ENCODE results near the gene GKN1. TPM values are rescaled to one million over a fixed set of nuclear protein-coding genes. Genes with fewer than 3 reads are reported as not detected.

GKN1 gene
- total and polyA plus RNA-seq, 2 experiments from 2014 or later, result not detected

DNA sequence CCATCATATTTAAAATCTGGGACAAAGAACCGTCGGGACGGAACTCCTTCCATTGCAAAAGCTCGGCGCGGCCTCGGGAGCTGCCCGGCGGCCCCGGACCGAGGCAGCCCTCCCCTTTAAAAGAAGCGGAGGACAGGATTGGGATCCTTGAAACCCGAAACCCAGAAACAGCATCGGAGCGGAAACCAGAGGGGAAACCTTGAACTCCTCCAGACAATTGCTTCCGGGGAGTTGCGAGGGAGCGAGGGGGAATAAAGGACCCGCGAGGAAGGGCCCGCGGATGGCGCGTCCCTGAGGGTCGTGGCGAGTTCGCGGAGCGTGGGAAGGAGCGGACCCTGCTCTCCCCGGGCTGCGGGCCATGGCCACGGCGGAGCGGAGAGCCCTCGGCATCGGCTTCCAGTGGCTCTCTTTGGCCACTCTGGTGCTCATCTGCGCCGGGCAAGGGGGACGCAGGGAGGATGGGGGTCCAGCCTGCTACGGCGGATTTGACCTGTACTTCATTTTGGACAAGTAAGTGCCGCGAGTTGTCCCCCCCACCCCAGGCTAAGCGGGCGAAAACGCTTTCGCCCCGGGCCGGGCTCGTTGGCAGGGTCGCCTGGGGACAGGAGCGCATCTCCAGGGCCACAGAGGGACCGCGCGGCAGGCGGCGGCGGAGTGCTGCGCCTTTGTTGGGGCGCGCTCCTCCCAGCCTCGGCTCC, 38.9 kb downstream of the GKN1 start, which contains the start of gene ANTXR1:
Gene ANTXR1, plus strand, starts transcription at position 38 of the 698 bp plus-strand sequence. Its CDS starts 321 bp downstream, at position 359.
- Histone ChIP-seq H3K9me3 (ENCODE audit: low read depth) (no peaks in the 10 kb centered on the region), H4K20me1 (ENCODE audit: insufficient read depth) (no peaks in the 10 kb centered on the region), H3K36me3 (ENCODE audit: low read depth) (no peaks in the 10 kb centered on the region), H2AFZ (peak within 1 kb of the TSS; percentile 71), H3F3A (ENCODE audit: insufficient read depth) (peaks cover 46% of the 10 kb centered on the region), H3K79me2 (ENCODE audit: insufficient read depth) (peaks cover 51% of the 10 kb centered on the region), H3K4me3 (peak within 1 kb of the TSS; percentile 91), H3K4me2 (ENCODE audit: unreplicated experiment) (peak within 1 kb of the TSS; percentile 98), H3K27ac (peak within 1 kb of the TSS; percentile 70), H3K27me3 (replicated peaks; ENCODE audit: insufficient read depth) (no peaks in the 10 kb centered on the region), H3K9me2 (ENCODE audit: insufficient read depth) (no peaks in the 10 kb centered on the region), H3K9ac (peak within 1 kb of the TSS; percentile 92), H3K4me1 (ENCODE audit: insufficient read depth) (peaks cover 57% of the 10 kb centered on the region)
- DNase-seq, result peak; percentile 86
- WGBS, 2 experiments (ENCODE audit: low coverage in 1 of 2, low lambda C conversion rate in 2 of 2, missing lambda C conversion rate in 2 of 2), result 1 to 2% methylated on average over 54 to 59 of the region's 63 CpGs
- TF ChIP-seq EZH2 (IDR thresholded peaks at IDR 0.05; ENCODE audit: insufficient read depth, poor library complexity, severe bottlenecking), result no peak
- no peak for TF ChIP-seq EZH2phosphoT487 (IDR thresholded peaks at IDR 0.05; ENCODE audit: insufficient read depth, low read depth)
- in situ Hi-C loops (cut with MboI), result loop anchor here (10.0 kb wide), 1 partner anchor 292 kb away; no protein-coding TSS in a partner anchor

DNA sequence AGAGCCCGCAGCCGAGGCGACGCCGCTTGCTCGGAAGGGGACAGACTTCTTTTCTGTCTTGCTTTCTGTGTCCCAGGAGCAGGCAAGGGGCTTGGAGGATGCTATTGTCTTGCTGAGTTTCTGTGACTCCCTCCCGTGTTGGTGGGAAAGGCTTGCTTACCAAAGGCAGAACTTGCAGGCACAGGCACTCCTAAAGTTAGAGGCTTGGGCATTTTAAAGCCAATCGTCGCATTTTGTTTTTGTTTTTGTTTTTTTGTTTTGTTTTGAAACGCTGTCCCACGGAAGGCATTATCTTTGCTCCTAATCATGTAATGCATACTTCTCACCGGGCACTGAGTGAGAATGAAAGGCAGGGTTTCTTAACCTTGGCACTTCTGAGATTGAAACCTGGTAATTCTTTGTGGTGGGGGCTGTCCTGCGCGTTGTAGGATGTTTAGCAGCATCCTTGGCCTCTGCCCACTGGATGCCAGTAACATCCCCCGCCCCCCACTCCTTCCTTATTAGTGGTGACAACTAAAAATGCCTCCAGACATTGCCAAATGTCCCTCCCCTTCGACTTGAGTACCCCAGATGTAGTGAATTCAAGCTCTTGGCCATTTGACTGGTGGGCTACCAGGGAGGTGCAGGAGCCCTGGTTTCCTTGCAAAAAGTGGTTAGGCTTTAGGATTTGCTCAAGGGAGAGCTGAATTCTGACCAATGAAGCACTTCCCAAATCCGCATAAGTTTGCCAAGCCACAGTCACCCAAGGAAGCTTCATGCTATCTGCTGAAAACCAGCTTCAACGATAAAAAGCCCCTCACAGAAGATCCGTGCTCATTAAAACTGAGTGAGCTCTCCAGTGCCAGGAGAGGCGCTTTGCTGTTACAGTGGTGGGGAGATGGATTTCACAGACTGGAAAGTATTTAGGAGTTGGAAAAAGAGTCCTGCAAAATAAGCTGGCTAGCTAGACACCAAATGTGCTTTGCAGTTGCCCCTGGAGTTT, 39.7 kb downstream of the GKN1 start:
- Histone ChIP-seq H3K4me2 (ENCODE audit: unreplicated experiment) (peak overlapping the region; percentile 98), H3K9me3 (ENCODE audit: low read depth) (no peaks in the 10 kb centered on the region), H3K79me2 (ENCODE audit: insufficient read depth) (peaks cover 60% of the 10 kb centered on the region), H3K4me3 (peak overlapping the region; percentile 91), H4K20me1 (ENCODE audit: insufficient read depth) (no peaks in the 10 kb centered on the region), H3K4me1 (ENCODE audit: insufficient read depth) (peaks cover 66% of the 10 kb centered on the region), H3K9ac (peak overlapping the region; percentile 92), H2AFZ (peak overlapping the region; percentile 71; the same call in 1 of the 2 replicates), H3K27me3 (replicated peaks; ENCODE audit: insufficient read depth) (no peaks in the 10 kb centered on the region), H3K9me2 (ENCODE audit: insufficient read depth) (no peaks in the 10 kb centered on the region), H3K36me3 (ENCODE audit: low read depth) (no peaks in the 10 kb centered on the region), H3K27ac (peak overlapping the region; percentile 70), H3F3A (ENCODE audit: insufficient read depth) (peaks cover 54% of the 10 kb centered on the region)
- TF ChIP-seq EZH2phosphoT487 (IDR thresholded peaks at IDR 0.05; ENCODE audit: insufficient read depth, low read depth) (no peak), EZH2 (IDR thresholded peaks at IDR 0.05; ENCODE audit: insufficient read depth, poor library complexity, severe bottlenecking) (no peak)
- DNase-seq, result peak; percentile 75
- in situ Hi-C loops (cut with MboI), result loop anchor here (10.0 kb wide), 1 partner anchor 291 kb away; no protein-coding TSS in a partner anchor
- 0 to 1% methylated on average over 20 of the region's 20 CpGs for WGBS, 2 experiments (ENCODE audit: low coverage in 1 of 2, low lambda C conversion rate in 2 of 2, missing lambda C conversion rate in 2 of 2)

DNA sequence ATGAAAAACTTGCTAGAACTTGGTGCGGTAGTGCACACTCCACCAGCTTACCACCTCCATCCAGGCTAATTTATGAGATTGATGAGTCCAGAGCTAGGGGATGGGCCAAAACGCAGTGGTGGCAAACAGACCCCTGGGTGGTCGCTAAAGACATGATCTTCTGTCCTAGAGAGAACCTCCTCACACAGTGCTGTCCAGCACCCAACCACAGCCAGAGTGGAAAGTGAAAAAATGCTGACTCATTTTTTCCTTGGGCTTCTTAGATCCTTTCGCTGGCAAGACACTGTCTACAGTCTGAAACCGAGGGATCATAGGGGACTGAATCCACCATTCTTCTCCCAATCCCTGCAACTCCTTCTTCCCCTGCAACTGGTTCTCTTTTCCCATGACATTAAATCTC, 42.6 kb downstream of the GKN1 start:
- Histone ChIP-seq H3K27me3 (replicated peaks; ENCODE audit: insufficient read depth) (no peaks in the 10 kb centered on the region), H3K79me2 (ENCODE audit: insufficient read depth) (peaks cover 89% of the 10 kb centered on the region), H4K20me1 (ENCODE audit: insufficient read depth) (0 out of 2 replicates have a peak, but pooled peaks cover 19% of the 10 kb centered on the region), H3K4me3 (peak overlapping the region; percentile 91), H3K36me3 (ENCODE audit: low read depth) (no peaks in the 10 kb centered on the region), H3K27ac (peak overlapping the region; percentile 61), H3K9me2 (ENCODE audit: insufficient read depth) (no peaks in the 10 kb centered on the region), H3F3A (ENCODE audit: insufficient read depth) (peaks cover 51% of the 10 kb centered on the region), H2AFZ (no peak overlapping the region), H3K9ac (peak overlapping the region; percentile 92), H3K9me3 (ENCODE audit: low read depth) (no peaks in the 10 kb centered on the region), H3K4me1 (ENCODE audit: insufficient read depth) (peaks cover 76% of the 10 kb centered on the region), H3K4me2 (ENCODE audit: unreplicated experiment) (peak overlapping the region; percentile 98)
- peak; percentile 92 for DNase-seq
- WGBS, 2 experiments (ENCODE audit: low coverage in 1 of 2, low lambda C conversion rate in 2 of 2, missing lambda C conversion rate in 2 of 2), result 4 to 8% methylated on average over 5 of the region's 5 CpGs
- in situ Hi-C loops (cut with MboI), result loop anchor here (10.0 kb wide), 1 partner anchor 288 kb away; no protein-coding TSS in a partner anchor
- TF ChIP-seq EZH2 (IDR thresholded peaks at IDR 0.05; ENCODE audit: insufficient read depth, poor library complexity, severe bottlenecking), result no peak
- no peak for TF ChIP-seq EZH2phosphoT487 (IDR thresholded peaks at IDR 0.05; ENCODE audit: insufficient read depth, low read depth)

DNA sequence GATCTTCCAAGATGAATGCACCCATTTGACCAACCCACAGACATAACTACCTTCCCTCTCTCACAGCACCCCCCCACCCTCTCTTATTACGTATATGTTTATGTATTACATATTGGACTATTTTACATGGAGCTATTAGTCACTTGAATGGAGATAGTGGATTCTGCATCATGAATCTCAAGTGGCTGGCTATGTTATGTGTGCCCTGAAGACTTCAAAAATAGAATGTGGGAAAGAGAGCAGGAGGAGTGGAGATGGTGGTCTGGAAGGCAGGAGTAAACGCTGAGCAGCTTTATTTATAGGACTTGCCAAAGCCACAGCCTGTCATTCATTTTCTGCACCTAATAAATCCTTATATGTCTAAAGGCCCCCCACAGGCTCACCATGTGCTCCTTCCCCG, 43.4 kb downstream of the GKN1 start:
- in situ Hi-C loops (cut with MboI), result loop anchor here (10.0 kb wide), 1 partner anchor 287 kb away; no protein-coding TSS in a partner anchor
- H3K9ac ChIP-seq, result no peak overlapping the region
- peaks cover 77% of the 10 kb centered on the region for H3K4me1 ChIP-seq (ENCODE audit: insufficient read depth)
- H3K36me3 ChIP-seq (ENCODE audit: low read depth), result no peaks in the 10 kb centered on the region
- no peaks in the 10 kb centered on the region for H3K9me2 ChIP-seq (ENCODE audit: insufficient read depth)
- no peak overlapping the region for H2AFZ ChIP-seq
- peak overlapping the region; percentile 98 for H3K4me2 ChIP-seq (ENCODE audit: unreplicated experiment)
- TF ChIP-seq EZH2 (IDR thresholded peaks at IDR 0.05; ENCODE audit: insufficient read depth, poor library complexity, severe bottlenecking) (no peak), EZH2phosphoT487 (IDR thresholded peaks at IDR 0.05; ENCODE audit: insufficient read depth, low read depth) (no peak)
- peak overlapping the region; percentile 91 for H3K4me3 ChIP-seq
- 32 to 50% methylated on average over 3 of the region's 3 CpGs for WGBS, 2 experiments (ENCODE audit: low coverage in 1 of 2, low lambda C conversion rate in 2 of 2, missing lambda C conversion rate in 2 of 2)
- H4K20me1 ChIP-seq (ENCODE audit: insufficient read depth), result 0 out of 2 replicates have a peak, but pooled peaks cover 19% of the 10 kb centered on the region
- H3K79me2 ChIP-seq (ENCODE audit: insufficient read depth), result peaks cover 97% of the 10 kb centered on the region
- H3K9me3 ChIP-seq (ENCODE audit: low read depth), result no peaks in the 10 kb centered on the region
- peak overlapping the region; percentile 61 for H3K27ac ChIP-seq
- H3F3A ChIP-seq (ENCODE audit: insufficient read depth), result peaks cover 44% of the 10 kb centered on the region
- no peak for DNase-seq
- H3K27me3 ChIP-seq (replicated peaks; ENCODE audit: insufficient read depth), result no peaks in the 10 kb centered on the region
